Neural cell (in vitro differentiated cells): ENCODE measurements around the gene PARVB. TPM values are rescaled to one million over a fixed set of nuclear protein-coding genes. Genes with fewer than 3 reads are reported as not detected.

ENCODE experiments used
- H2AFZ ChIP-seq: fragments of 200-600, 300-800 bp; sonication (generic), shearing (Covaris generic); 2 replicates; pipeline ENCODE4 v1.6.0; 2014; ENCODE audit warnings: low read depth, mild to moderate bottlenecking, antibody characterized with exemption, low read length, moderate library complexity
- H3F3A ChIP-seq: fragments of 200-600 bp; shearing (Covaris generic); 2 replicates; pipeline ENCODE4 v1.6.1; 2016; ENCODE audit warnings: mild to moderate bottlenecking, moderate library complexity, mixed read lengths, antibody characterized with exemption, low read length; ENCODE audit not compliant: insufficient read depth, poor library complexity, severe bottlenecking
- H3K27ac ChIP-seq: fragments of 200-600, 300-800 bp; sonication (generic), shearing (Covaris generic); 2 replicates; pipeline ENCODE4 v1.5.1; 2014; ENCODE audit warnings: mild to moderate bottlenecking, low read length, moderate library complexity
- H3K27me3 ChIP-seq: fragments of 300-800, 200-600 bp; sonication (generic), shearing (Covaris generic); 2 replicates; pipeline ENCODE4 v1.6.0; 2014; ENCODE audit warnings: mild to moderate bottlenecking, low read depth, low read length, moderate library complexity; ENCODE audit not compliant: insufficient read depth
- H3K36me3 ChIP-seq: fragments of 300-800, 200-600 bp; sonication (generic), shearing (Covaris generic); 2 replicates; pipeline ENCODE4 v1.5.1; 2014; ENCODE audit warnings: mild to moderate bottlenecking, antibody characterized with exemption, low read length, moderate library complexity; ENCODE audit not compliant: insufficient read depth
- H3K4me2 ChIP-seq: fragments of 300-800, 200-600 bp; sonication (generic), shearing (Covaris generic); 2 replicates; pipeline ENCODE4 v1.6.0; 2014; ENCODE audit warnings: mild to moderate bottlenecking, low read length
- H3K4me3 ChIP-seq: fragments of 300-800, 200-600 bp; sonication (generic), shearing (Covaris generic); 2 replicates; pipeline ENCODE4 v1.5.1; 2014; ENCODE audit warnings: mild to moderate bottlenecking, low read length, moderate library complexity
- H3K79me2 ChIP-seq: fragments of 200-600 bp; shearing (Covaris generic); replicated peaks from 2 replicates; pipeline ENCODE4 v1.6.0; 2014; ENCODE audit warnings: mild to moderate bottlenecking, low read length, moderate library complexity; ENCODE audit not compliant: insufficient read depth
- H3K9ac ChIP-seq: fragments of 300-800, 200-600 bp; sonication (generic), shearing (Covaris generic); 2 replicates; pipeline ENCODE4 v1.6.1; 2016; ENCODE audit warnings: mild to moderate bottlenecking, low read length, mixed read lengths
- H3K9me2 ChIP-seq: fragments of 200-600 bp; shearing (Covaris generic); 2 replicates; pipeline ENCODE4 v1.6.1; 2016; ENCODE audit warnings: mild to moderate bottlenecking, low read length, mixed read lengths; ENCODE audit not compliant: insufficient read depth
- H3K9me3 ChIP-seq: fragments of 200-600, 300-800 bp; sonication (generic), shearing (Covaris generic); 2 replicates; pipeline ENCODE4 v1.6.1; 2016; ENCODE audit warnings: mild to moderate bottlenecking, mixed run types, low read length, moderate library complexity, mixed read lengths
- H4K20me1 ChIP-seq: fragments of 200-600 bp; shearing (Covaris generic); 2 replicates; pipeline ENCODE4 v1.6.1; 2016; ENCODE audit warnings: mild to moderate bottlenecking, mixed run types; ENCODE audit not compliant: insufficient read depth
- EP300 ChIP-seq: fragments of 450-650 bp; conservative IDR thresholded peaks from 2 replicates; pipeline ENCODE4 v1.6.1; 2014; ENCODE audit warnings: antibody characterized with exemption, mild to moderate bottlenecking, moderate library complexity; ENCODE audit not compliant: poor library complexity, severe bottlenecking
- EZH2 ChIP-seq: fragments of 200-600, 300-800 bp; shearing (Covaris generic), sonication (generic); IDR thresholded peaks from 2 replicates; pipeline ENCODE4 v1.6.1; 2014; ENCODE audit warnings: antibody characterized with exemption, low read length, borderline replicate concordance, mild to moderate bottlenecking; ENCODE audit not compliant: insufficient read depth, poor library complexity, severe bottlenecking
- MXI1 ChIP-seq: fragments of 450-650 bp; conservative IDR thresholded peaks from 2 replicates; pipeline ENCODE4 v1.6.1; 2014; ENCODE audit warnings: antibody characterized with exemption, mild to moderate bottlenecking; ENCODE audit not compliant: poor library complexity, severe bottlenecking
- POLR2AphosphoS5 ChIP-seq: IDR thresholded peaks from 2 replicates; pipeline ENCODE4 v1.6.1; 2012
- RAD21 ChIP-seq: fragments of 450-650 bp; conservative IDR thresholded peaks from 2 replicates; pipeline ENCODE4 v1.6.1; 2014; ENCODE audit warnings: antibody characterized with exemption, mild to moderate bottlenecking, moderate library complexity
- REST ChIP-seq: IDR thresholded peaks from 2 replicates; pipeline ENCODE4 v1.6.1; 2012; ENCODE audit warnings: borderline replicate concordance
- SMC3 ChIP-seq: fragments of 450-650 bp; conservative IDR thresholded peaks from 2 replicates; pipeline ENCODE4 v1.6.1; 2014; ENCODE audit warnings: antibody characterized with exemption, mild to moderate bottlenecking, moderate library complexity; ENCODE audit not compliant: poor library complexity
- TAF1 ChIP-seq: IDR thresholded peaks from 2 replicates; pipeline ENCODE4 v1.6.1; 2012; ENCODE audit warnings: low read depth
- polyA plus RNA-seq: library from polyadenylated mRNA; depleted of rRNA; stranded (reverse); fragments of >200 nt; gene quantifications from 2 replicates; pipeline ENCODE4 v1.2.3, GENCODE V29; 2014
- TF ChIP-seq, protein P1 (sequence below): fragments of 450-650 bp; IDR thresholded peaks from 2 replicates; pipeline ENCODE4 v1.5.1; 2014; ENCODE audit warnings: antibody characterized with exemption, mild to moderate bottlenecking, moderate library complexity; ENCODE audit not compliant: poor library complexity, severe bottlenecking

PARVB gene
- polyA plus RNA-seq, 1 donor from 2014 or later, result 1.2 TPM

GRCh38 chr22:44196731-44197131 lies 172.6 kb downstream of the PARVB start:
- no peak for TF ChIP-seq EZH2
- no peak for TF ChIP-seq REST
- TF ChIP-seq, protein P1, sequence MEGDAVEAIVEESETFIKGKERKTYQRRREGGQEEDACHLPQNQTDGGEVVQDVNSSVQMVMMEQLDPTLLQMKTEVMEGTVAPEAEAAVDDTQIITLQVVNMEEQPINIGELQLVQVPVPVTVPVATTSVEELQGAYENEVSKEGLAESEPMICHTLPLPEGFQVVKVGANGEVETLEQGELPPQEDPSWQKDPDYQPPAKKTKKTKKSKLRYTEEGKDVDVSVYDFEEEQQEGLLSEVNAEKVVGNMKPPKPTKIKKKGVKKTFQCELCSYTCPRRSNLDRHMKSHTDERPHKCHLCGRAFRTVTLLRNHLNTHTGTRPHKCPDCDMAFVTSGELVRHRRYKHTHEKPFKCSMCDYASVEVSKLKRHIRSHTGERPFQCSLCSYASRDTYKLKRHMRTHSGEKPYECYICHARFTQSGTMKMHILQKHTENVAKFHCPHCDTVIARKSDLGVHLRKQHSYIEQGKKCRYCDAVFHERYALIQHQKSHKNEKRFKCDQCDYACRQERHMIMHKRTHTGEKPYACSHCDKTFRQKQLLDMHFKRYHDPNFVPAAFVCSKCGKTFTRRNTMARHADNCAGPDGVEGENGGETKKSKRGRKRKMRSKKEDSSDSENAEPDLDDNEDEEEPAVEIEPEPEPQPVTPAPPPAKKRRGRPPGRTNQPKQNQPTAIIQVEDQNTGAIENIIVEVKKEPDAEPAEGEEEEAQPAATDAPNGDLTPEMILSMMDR, result no peak
- TF ChIP-seq SMC3, result no peak
- no peak for TF ChIP-seq EP300
- TF ChIP-seq RAD21, result no peak
- no peak for TF ChIP-seq POLR2AphosphoS5
- TF ChIP-seq TAF1, result no peak
- no peak for TF ChIP-seq MXI1
- no peak overlapping the region for H3K9ac ChIP-seq
- no peaks in the 10 kb centered on the region for H3K27me3 ChIP-seq
- H3K79me2 ChIP-seq, result no peaks in the 10 kb centered on the region
- H4K20me1 ChIP-seq, result no peaks in the 10 kb centered on the region
- H3K4me3 ChIP-seq, result no peak overlapping the region
- H3K9me2 ChIP-seq, result no peaks in the 10 kb centered on the region
- no peak overlapping the region for H3K4me2 ChIP-seq
- no peak overlapping the region for H2AFZ ChIP-seq
- no peaks in the 10 kb centered on the region for H3F3A ChIP-seq
- H3K36me3 ChIP-seq, result no peaks in the 10 kb centered on the region
- H3K9me3 ChIP-seq, result no peaks in the 10 kb centered on the region
- no peak overlapping the region for H3K27ac ChIP-seq

DNA sequence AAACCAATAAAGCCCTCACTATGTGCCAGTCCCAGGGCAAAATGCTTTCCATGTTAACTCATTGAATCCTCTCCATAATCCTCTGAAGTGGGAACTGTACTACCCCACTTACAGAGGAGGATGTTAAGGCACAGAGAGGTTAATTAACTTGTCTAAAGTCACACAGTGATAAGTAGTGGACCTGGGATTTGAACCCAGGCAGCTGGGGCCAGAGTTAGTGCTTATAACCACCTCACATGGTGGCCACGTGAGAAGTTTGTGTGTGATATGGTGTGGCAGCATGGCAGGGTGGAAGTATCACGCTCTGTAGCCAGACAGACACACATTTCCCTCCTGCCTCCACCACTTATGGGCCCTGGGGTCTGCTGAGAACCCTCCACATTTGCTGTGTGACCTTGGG lies 173.2 kb downstream of the PARVB start:
- H3K27me3 ChIP-seq, result no peaks in the 10 kb centered on the region
- H3F3A ChIP-seq, result no peaks in the 10 kb centered on the region
- H3K9me2 ChIP-seq, result no peaks in the 10 kb centered on the region
- H3K36me3 ChIP-seq, result no peaks in the 10 kb centered on the region
- H3K9me3 ChIP-seq, result no peaks in the 10 kb centered on the region
- H4K20me1 ChIP-seq, result no peaks in the 10 kb centered on the region
- no peak overlapping the region for H3K9ac ChIP-seq
- TF ChIP-seq MXI1, result no peak
- no peak for TF ChIP-seq RAD21
- no peak for TF ChIP-seq TAF1
- TF ChIP-seq EP300, result no peak
- no peak for TF ChIP-seq SMC3
- TF ChIP-seq, protein P1, result no peak
- no peak for TF ChIP-seq POLR2AphosphoS5
- TF ChIP-seq EZH2, result no peak
- no peak for TF ChIP-seq REST
- no peaks in the 10 kb centered on the region for H3K79me2 ChIP-seq
- no peak overlapping the region for H3K4me3 ChIP-seq
- H2AFZ ChIP-seq, result no peak overlapping the region
- H3K4me2 ChIP-seq, result no peak overlapping the region
- no peak overlapping the region for H3K27ac ChIP-seq
